DOHH2 (cell line): ENCODE measurements around the gene SORD.
"Not testable (repeated sequence)": the region's sequence is repeated elsewhere in the genome, so short reads cannot be mapped to it uniquely, and the experiment has no call there.

Experiments used
- H3F3A ChIP-seq: fragments of 200-600 bp; sonication (generic), shearing (Covaris generic); 2 replicates; pipeline ENCODE4 v1.6.0; 2016; ENCODE audit warnings: antibody characterized with exemption, mild to moderate bottlenecking; ENCODE audit not compliant: control insufficient read depth, insufficient read depth
- H3K27ac ChIP-seq: fragments of 200-600 bp; sonication (generic); 2 replicates; pipeline ENCODE4 v1.5.1; 2014; ENCODE audit warnings: low read depth, mild to moderate bottlenecking, low read length, moderate library complexity
- H3K27me3 ChIP-seq: fragments of 200-600 bp; sonication (generic); 2 replicates; pipeline ENCODE4 v1.6.1; 2014; ENCODE audit warnings: mild to moderate bottlenecking, low read length, mixed read lengths; ENCODE audit not compliant: control insufficient read depth
- H3K36me3 ChIP-seq: fragments of 200-600 bp; sonication (generic); 2 replicates; pipeline ENCODE4 v1.6.1; 2014; ENCODE audit warnings: mild to moderate bottlenecking, low read length, moderate library complexity, mixed read lengths; ENCODE audit not compliant: control insufficient read depth
- H3K4me1 ChIP-seq: fragments of 200-600 bp; sonication (generic); 2 replicates; pipeline ENCODE4 v1.6.1; 2014; ENCODE audit warnings: mild to moderate bottlenecking, low read length, mixed read lengths; ENCODE audit not compliant: control insufficient read depth
- H3K4me2 ChIP-seq: fragments of 200-600 bp; sonication (generic); 2 replicates; pipeline ENCODE4 v1.6.0; 2014; ENCODE audit warnings: mild to moderate bottlenecking, low read length, moderate library complexity
- H3K4me3 ChIP-seq: fragments of 200-600 bp; sonication (generic); 2 replicates; pipeline ENCODE4 v1.5.1; 2014; ENCODE audit warnings: mild to moderate bottlenecking, low read length, mixed read lengths
- H3K79me2 ChIP-seq: fragments of 200-600 bp; sonication (generic); 2 replicates; pipeline ENCODE4 v1.6.1; 2014; ENCODE audit warnings: mild to moderate bottlenecking, low read length, mixed read lengths; ENCODE audit not compliant: control insufficient read depth
- H3K9me2 ChIP-seq: fragments of 200-600 bp; sonication (generic); replicated peaks from 2 replicates; pipeline ENCODE4 v1.6.1; 2014; ENCODE audit warnings: mild to moderate bottlenecking, low read length, mixed read lengths; ENCODE audit not compliant: control insufficient read depth
- H3K9me3 ChIP-seq: fragments of 200-600 bp; sonication (generic); 2 replicates; pipeline ENCODE4 v1.6.1; 2014; ENCODE audit warnings: antibody characterized with exemption, low read length, mixed read lengths; ENCODE audit not compliant: control insufficient read depth, insufficient read depth
- H4K20me1 ChIP-seq: fragments of 200-600 bp; sonication (generic); 2 replicates; pipeline ENCODE4 v1.6.0; 2014; ENCODE audit warnings: low read depth, mild to moderate bottlenecking, antibody characterized with exemption, low read length, moderate library complexity; ENCODE audit not compliant: control insufficient read depth, insufficient read depth
- EZH2phosphoT487 ChIP-seq: fragments of 200-600 bp; sonication (generic); IDR thresholded peaks from 2 replicates; pipeline ENCODE4 v1.6.1; 2017; ENCODE audit warnings: borderline replicate concordance, mild to moderate bottlenecking, antibody characterized with exemption, low read length, moderate library complexity, mixed read lengths
- TF ChIP-seq, protein P1 (sequence below): fragments of 200-600 bp; sonication (generic); IDR thresholded peaks from one replicate; pipeline ENCODE4 v1.5.1; 2014; ENCODE audit warnings: antibody characterized with exemption, mild to moderate bottlenecking, low read depth, low read length; ENCODE audit not compliant: poor library complexity, severe bottlenecking

SORD gene

DNA sequence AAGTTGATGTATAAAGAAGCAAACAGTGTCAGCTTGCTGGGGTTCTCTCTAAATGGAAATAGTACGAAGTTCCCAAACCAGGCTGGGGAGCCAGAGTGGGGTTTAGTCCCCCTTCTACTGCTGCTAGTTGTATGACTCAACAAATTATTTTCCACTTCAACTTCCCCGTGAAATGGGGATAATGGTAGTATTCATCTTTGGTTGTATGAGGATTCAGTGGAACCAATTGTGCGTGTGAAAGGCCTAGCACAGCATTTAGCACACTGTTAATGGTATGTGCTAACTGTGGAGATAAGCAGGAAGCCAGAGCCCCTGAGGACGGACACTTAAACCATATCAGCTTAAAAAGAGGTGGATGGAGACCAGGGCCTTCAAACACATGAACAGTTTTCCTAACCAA is 4.2 kb downstream of the SORD start:
- Histone ChIP-seq H3K27me3 (no peaks in the 10 kb centered on the region), H4K20me1 (no peaks in the 10 kb centered on the region), H3K4me1 (peaks cover 12% of the 10 kb centered on the region), H3K27ac (no peak overlapping the region), H3F3A (no peaks in the 10 kb centered on the region), H3K9me3 (no peaks in the 10 kb centered on the region; the same call in 1 of the 2 replicates), H3K9me2 (no peaks in the 10 kb centered on the region), H3K4me2 (no peak overlapping the region), H3K4me3 (no peak overlapping the region), H3K79me2 (no peaks in the 10 kb centered on the region), H3K36me3 (no peaks in the 10 kb centered on the region)
- TF ChIP-seq, protein P1, sequence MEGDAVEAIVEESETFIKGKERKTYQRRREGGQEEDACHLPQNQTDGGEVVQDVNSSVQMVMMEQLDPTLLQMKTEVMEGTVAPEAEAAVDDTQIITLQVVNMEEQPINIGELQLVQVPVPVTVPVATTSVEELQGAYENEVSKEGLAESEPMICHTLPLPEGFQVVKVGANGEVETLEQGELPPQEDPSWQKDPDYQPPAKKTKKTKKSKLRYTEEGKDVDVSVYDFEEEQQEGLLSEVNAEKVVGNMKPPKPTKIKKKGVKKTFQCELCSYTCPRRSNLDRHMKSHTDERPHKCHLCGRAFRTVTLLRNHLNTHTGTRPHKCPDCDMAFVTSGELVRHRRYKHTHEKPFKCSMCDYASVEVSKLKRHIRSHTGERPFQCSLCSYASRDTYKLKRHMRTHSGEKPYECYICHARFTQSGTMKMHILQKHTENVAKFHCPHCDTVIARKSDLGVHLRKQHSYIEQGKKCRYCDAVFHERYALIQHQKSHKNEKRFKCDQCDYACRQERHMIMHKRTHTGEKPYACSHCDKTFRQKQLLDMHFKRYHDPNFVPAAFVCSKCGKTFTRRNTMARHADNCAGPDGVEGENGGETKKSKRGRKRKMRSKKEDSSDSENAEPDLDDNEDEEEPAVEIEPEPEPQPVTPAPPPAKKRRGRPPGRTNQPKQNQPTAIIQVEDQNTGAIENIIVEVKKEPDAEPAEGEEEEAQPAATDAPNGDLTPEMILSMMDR: no peak
- TF ChIP-seq EZH2phosphoT487: no peak

DNA sequence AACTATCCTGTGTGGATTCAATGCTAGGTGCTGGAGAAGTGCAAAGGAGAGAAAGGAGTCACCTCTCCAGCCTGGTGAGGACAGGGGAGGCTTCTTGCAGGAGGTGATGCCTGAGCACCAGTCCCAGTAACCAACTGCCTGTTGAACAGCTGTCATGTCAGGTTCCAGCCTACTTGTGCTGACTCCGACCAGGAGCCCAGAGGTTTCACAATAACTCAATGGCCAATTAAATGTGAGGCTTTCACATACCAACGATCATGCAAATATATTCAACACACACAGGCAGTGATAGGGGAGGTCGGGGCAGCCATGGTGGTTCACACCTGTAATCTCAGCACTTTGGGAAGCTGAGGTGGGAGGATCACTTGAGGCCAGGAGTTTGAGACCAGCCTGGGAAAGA is 7.7 kb downstream of the SORD start:
- Histone ChIP-seq H3K4me2 (no peak overlapping the region), H3K4me1 (peaks cover 3% of the 10 kb centered on the region; the same call in 1 of the 2 replicates), H3K36me3 (no peaks in the 10 kb centered on the region), H3K9me3 (no peaks in the 10 kb centered on the region; the same call in 1 of the 2 replicates), H3K27ac (no peak overlapping the region), H3K4me3 (no peak overlapping the region), H4K20me1 (no peaks in the 10 kb centered on the region), H3K9me2 (no peaks in the 10 kb centered on the region), H3K79me2 (no peaks in the 10 kb centered on the region), H3F3A (no peaks in the 10 kb centered on the region), H3K27me3 (no peaks in the 10 kb centered on the region)
- no peak for TF ChIP-seq EZH2phosphoT487
- TF ChIP-seq, protein P1: no peak

DNA sequence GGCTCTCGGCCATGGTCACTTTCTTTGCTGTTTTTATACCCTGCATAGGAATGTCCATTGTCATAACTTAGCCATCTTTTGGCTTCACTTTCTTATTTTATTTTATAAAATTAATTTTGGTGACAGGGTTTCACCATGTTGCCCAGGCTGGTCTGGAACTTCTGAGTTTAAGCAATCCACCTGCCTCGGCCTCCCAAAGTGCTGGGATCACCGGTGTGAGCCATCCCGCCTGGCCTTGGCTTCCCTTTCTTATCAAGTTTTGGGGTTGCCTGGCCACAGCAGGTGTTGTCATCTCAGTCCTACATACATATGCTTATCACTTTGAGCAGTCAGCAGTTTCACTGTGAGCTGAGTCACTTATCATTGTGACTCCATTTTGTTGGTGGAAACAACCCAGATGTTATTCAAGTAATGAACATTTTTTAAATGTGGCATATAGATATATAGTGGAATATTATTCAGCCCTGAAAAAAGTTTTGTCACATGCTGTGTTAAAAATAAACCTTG is 8.6 kb downstream of the SORD start:
- not testable (repeated sequence) for H3K36me3 ChIP-seq, H3K4me1 ChIP-seq, H3K9me3 ChIP-seq, H3K4me3 ChIP-seq, H3K27ac ChIP-seq, H3K4me2 ChIP-seq, H4K20me1 ChIP-seq, H3F3A ChIP-seq, H3K9me2 ChIP-seq, H3K27me3 ChIP-seq, H3K79me2 ChIP-seq

- H3K79me2 ChIP-seq, H3K9me3 ChIP-seq, H3K27ac ChIP-seq, H3K4me3 ChIP-seq, H4K20me1 ChIP-seq, H3K4me1 ChIP-seq, H3K36me3 ChIP-seq, H3K4me2 ChIP-seq, H3K27me3 ChIP-seq, H3K9me2 ChIP-seq, H3F3A ChIP-seq: not testable (repeated sequence)
These were observed 9.5 kb downstream of the SORD start for GRCh38 chr15:45032501-45032900.

GRCh38 chr15:45034087-45034486 is 11.1 kb downstream of the SORD start:
- H3K27ac ChIP-seq, H3K79me2 ChIP-seq, H3K4me2 ChIP-seq, H3K4me3 ChIP-seq, H3K27me3 ChIP-seq, H3K36me3 ChIP-seq, H3K4me1 ChIP-seq, H4K20me1 ChIP-seq, H3K9me2 ChIP-seq, H3K9me3 ChIP-seq, H3F3A ChIP-seq: not testable (repeated sequence)

- H3K4me2 ChIP-seq, H4K20me1 ChIP-seq, H3K4me3 ChIP-seq, H3K27ac ChIP-seq, H3K9me2 ChIP-seq, H3K27me3 ChIP-seq, H3K79me2 ChIP-seq, H3K36me3 ChIP-seq, H3K4me1 ChIP-seq, H3K9me3 ChIP-seq, H3F3A ChIP-seq: not testable (repeated sequence)
These were observed 11.8 kb downstream of the SORD start for GRCh38 chr15:45034600-45035375.
